ENCODE results near the gene ZFHX3.
A peak's percentile ranks its signal among the peaks of the same experiment; 100 is the strongest.

ZFHX3 gene

DNA sequence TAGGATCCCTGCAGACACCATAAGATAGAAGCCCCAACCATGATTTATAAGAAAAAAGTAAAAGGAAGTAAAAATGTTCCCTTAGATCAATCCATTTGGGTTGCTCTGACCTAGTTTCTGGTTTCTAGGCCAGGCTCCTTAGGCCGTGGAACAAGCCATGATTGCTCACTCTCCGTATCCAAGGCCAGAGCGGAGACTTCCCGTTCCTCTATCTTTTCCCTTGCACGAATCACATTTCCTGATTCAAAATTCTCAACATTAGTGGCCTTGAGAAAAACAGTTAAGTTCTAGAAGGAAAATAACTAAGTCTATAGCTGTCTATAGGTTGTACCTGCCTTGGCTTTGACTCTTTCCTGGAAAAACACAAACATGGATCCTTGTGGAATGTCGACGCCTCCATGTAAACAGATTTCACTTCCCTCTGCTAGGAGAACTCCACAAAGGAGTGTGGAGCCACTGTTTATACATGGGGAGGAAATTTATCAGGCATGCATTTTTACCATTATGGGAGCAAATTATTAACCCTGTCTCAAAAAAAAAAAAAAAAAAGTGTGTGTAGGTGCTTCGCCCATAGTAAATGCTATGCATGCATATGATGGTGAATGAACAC is 149.6 kb downstream of the ZFHX3 start:
- no peak for DNase-seq (ENCODE audit: low read depth)

DNA sequence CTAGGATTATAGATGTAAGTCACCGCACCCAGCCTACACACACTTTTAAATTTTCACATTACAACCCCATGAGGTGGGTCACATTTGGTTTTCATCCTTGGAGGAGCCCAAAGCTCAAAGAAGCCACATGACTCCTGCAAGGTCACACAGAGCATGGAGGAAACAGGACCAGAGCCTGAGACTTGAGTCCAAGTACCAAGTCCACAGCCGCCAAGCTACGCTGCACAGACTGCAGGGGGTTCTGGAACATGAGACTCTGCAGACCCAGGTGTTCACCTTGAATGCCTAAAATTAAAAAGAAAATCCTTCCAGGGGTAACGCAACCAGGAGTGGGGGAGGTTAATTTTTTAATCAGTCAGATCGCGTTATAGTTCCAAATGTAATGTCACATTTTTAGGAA is 150.2 kb downstream of the ZFHX3 start:
- DNase-seq (ENCODE audit: low read depth): no peak

DNA sequence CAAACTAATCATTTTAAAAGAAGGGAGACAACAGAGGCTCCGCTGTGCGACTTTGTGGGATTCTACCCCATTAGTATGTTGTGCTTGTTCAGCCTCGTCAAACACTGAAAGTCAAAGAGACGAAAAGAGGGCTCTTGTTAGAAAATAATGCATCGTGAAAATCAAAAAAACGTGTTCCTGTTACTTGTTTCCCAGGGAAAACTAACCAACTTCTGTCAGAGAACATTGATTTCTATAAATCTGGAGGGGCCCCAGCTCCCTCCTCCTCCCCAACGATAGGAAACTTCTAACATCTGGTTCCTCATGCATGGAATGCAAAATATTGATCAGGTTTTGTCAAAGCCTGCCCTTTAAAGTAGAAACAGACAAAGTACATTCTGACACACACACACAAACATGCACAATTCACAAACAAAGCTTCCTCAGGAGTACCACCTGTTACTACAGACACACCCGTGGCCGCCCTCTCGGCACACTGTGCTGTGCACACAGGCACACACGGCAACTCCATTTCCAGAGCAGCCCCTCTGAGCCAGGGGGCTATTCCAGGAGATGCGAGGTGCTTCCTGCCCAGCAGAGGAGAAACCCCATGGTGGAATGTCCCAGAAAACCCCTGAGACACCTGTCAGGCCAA is 151.3 kb downstream of the ZFHX3 start:
- no peak for DNase-seq (ENCODE audit: low read depth)

DNA sequence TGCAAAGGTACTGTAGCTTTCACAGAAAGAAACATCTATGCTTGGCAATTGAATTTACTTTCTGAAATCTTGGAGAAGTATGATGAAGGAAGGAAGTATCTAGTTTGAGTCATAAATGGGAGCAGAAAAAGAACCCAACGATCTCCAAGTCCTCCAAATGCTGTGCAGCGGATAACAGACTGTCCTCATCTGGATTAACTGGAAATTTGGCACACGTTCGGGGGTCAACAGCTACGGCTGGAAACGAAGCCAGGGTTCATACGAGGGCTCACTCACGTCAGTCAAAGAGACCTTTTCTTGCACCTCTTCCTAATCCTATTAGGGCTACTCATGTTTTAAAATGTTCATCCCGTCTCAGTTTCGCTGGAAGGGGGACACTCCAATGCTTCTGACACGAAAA is 152.0 kb downstream of the ZFHX3 start:
- no peak for DNase-seq (ENCODE audit: low read depth)

DNA sequence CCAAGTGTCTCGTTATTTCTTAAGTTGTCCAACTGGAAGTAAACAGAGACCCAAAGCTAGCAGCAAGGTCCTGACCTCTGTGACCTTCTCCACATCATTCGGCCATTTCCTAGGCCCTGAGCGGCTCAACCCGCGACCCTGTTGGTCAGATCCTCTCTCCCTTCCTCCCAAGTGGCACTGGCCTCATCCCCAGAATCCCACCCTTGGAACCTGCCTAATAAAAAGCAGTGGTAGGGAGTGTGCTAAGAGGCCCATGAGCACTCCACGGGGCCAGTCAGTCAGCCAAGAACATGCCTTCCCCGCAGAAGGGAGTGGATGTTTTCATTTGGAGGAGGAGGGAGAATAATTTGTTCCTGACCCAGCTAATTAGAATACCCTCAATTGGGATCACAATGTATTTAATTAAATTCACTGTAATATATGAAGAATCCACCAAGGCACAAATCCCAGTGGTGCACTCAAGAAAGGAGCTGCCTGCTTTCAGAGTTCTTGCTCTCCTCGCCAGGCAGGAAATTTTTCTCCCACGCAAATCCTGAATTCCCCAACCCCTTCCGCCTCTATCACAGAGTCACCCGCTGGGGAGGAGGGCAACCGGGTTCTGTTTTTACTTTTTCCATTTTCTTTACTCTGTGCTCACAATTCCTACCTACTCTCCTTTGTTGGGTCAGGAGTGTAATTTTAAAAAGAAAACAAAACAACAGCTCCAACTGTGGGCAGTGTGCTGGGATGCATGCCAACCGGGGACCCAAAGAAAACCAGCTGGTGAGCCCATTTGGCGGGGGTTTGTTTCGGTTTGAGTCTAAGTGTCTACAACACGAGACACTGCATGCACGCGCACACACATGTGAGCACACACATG is 153.4 kb downstream of the ZFHX3 start:
- no peak for DNase-seq (ENCODE audit: low read depth)

DNA sequence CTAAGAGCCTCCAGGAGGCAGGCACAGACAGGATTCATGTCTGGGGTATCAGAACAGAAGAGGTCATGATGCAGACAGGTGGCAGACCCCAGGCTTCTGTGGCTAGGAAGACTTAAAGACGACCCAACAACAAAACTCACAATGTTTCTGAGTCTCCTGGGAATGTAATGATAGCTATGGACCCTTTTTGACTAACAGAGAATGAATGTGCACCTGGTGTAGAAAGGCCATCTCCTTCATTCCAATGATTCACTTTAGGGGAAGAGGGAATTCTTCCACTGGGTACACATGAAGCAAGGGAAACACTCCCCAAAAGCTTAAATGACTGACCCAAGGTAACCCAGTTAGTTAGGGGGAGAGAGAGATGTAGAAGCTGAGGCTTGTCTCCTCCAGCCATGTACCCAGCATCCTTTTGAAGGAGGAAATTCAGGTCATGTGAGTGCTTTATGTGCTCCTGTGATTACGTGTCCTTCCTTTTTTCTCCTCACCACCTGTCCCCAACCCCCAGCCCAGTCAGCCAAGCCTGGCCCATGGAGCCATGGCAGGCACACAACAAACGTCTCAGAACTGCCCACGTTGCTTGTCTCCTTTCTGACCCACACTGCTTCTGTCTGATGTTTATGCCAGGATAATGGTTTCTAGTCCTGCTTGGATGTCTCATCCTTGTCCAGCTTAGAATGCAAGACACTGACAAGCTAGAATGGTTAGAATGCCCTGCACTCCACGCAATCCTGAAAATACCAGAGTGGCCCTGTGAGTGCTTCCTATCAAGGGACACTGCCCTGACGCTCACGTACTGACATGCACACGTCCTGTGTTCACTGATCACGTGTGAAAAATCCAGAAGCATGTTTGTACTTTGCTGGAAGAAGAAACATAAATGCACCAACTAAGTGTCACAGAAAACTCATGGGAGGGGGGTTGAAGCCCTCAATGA is 156.4 kb downstream of the ZFHX3 start:
- DNase-seq (ENCODE audit: low read depth): no peak

DNA sequence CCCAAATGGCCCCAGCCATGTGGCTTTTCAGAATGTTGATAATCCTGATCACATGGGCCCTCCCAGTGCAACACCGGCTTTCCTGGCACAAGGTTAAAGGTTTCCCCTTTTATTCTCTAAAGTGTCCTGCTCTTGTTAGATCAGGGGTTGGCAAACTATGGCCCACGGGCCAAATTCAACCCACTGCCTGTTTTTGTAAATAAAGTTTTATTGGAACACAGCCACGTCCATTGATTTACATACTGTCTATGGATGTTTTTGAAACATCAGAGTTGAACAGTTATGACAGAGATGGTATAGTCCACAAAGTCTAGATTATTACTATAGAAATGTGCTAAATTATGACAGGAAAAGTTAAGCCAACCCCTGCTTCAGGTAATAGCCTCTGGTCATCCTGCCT is 157.3 kb downstream of the ZFHX3 start:
- no peak for DNase-seq (ENCODE audit: low read depth)

DNA sequence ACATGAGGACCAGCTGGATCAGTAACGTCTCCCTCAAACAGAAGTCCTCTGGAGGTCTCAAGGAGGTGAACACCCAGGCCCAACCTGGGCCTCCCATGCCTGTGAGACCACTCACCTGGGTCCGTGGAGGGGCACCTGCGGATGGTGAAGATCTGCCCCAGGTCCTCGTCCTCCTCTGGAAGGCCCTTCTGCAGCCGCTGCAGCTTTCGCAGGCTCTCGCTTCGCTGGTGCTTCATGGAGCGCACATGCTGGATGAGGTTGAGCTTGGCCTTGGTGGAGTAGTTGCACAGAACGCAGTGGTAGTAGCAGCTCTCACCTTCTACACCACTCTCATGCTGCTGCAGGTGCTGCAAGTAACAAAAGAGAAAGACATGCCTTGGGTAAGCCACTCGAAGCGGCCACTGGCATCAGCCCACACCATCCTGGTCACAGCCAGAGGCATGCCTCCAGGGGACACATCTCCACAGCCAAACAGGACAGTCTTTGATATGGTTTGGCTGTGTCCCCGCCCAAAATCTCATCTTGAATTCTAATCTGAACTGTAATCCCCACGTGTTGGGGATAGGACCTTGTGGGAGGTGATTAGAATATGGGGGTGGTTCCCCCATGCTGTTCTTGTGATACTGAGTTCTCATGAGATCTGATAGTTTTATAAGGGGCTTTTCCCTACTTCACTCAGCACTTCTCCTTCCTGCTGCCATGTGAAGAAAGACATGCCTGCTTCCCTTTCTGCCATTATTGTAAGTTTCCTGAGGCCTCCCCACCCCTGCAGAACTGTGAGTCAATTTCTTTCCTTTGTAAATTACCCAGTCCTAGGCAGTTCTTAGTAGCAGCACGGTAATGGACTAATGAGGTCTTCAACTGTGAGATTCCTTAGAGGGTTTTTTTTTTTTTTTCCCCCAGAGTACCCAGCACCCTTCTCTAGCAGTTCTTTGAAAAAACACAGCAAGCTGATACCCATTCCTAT is 158.0 kb downstream of the ZFHX3 start:
- DNase-seq (ENCODE audit: low read depth): no peak

DNA sequence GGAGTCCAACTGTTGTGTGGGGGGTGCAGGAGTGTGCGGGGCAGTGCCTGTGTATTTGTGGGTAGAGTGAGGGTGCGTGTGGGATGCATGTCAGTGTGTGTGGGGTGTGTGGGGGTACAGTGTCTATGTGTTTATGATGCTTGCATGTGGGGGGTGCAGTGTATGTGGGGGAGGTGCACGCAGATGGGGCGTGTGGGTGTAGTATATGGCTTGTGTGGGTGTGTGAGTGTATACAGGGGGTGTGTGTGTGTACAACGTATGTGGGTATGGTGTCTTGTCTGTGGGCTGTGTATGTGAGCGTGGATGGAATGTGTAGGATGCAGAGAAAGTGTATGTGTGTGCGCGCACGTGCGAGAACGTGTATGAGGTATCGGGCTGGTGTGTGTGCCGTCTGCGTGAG is 160.4 kb downstream of the ZFHX3 start:
- DNase-seq (ENCODE audit: low read depth): no peak

DNA sequence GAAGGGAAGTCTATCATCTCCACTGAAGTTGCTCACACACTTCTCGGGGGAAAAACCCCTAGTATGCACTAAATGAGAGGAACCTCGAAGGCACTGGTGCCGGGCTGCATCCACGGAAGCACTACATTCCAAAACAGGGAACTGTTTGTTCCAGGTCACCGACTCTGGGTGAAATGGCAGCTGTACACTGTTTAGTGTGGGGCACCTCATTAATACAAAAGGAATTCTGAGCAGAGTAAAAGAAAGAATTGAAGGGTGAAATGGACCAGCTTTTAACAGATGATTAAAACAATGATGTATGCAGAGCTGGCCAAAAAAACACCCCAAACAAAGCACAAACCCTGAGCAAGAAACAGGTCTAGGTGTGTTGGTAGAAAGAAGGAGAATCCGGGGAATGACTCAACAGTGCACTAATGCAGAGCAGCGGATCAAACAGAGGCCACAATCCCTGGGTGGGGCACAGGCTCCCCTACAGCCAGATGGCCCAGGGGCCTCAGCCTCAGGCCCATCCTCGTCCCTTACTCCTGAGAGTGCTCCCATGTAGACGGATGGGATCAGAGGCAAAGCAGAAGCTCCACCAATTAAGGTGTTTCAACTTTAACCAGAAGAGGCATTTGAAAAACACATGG is 161.5 kb downstream of the ZFHX3 start:
- no peak for DNase-seq (ENCODE audit: low read depth)

DNA sequence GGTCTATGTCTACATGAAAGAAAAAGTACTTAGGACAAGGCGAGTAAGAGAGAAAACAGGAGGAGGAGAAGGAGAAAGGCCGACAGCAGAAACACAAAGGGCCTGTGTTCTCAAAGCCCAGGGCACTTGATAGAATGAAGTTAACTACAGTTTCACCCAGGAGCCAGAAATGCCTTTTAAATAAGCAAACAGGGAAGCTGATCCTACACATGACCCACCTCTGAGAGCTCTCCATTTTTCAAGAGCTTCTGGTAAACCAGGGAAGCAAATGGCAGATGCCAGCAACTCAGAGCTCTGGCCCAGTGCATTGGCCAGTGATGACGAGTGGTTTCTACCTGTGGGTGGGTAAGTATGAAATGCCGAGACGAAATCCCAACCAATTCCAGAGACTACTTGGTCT is 163.4 kb downstream of the ZFHX3 start:
- no peak for DNase-seq (ENCODE audit: low read depth)

DNA sequence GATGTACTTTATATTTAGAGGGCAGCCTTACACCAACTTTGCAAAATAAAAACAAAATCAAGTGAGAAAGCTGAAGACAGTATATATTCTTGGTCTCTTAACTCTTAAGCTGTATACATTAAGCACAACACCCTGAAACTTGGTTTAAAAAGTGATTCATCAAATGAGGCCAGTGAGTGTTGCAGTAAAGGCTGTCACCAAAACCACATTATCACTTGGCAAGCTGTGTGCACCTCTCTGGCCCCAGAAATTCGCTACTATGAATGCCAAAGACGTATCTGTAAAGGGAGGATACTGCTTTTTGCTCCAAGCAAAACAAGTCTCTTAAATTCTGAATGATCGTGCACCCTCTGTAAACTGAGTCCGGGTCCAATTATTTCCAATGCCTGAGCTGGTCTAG is 163.9 kb downstream of the ZFHX3 start:
- peak; percentile 17 for DNase-seq (ENCODE audit: low read depth)

DNA sequence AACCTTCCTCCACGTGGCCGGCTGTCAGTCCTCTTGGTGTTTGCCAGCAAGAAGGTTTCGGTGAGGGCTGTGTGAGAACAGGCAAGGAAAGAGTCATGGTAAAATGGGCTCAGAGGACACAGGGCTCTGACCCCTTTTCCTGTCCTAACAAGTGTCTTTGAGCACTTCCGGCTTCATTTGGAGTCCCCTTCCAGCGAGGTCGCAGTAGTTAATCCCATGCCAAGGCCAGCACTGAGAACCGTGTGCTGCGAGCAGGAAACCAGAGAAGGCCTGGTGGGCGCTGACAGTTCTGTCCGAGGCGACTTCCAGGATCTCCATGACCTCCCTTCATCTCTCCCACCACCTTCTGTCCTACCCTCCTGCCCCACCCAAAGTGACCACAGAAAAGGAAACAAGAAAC is 168.1 kb downstream of the ZFHX3 start:
- no peak for DNase-seq (ENCODE audit: low read depth)

DNA sequence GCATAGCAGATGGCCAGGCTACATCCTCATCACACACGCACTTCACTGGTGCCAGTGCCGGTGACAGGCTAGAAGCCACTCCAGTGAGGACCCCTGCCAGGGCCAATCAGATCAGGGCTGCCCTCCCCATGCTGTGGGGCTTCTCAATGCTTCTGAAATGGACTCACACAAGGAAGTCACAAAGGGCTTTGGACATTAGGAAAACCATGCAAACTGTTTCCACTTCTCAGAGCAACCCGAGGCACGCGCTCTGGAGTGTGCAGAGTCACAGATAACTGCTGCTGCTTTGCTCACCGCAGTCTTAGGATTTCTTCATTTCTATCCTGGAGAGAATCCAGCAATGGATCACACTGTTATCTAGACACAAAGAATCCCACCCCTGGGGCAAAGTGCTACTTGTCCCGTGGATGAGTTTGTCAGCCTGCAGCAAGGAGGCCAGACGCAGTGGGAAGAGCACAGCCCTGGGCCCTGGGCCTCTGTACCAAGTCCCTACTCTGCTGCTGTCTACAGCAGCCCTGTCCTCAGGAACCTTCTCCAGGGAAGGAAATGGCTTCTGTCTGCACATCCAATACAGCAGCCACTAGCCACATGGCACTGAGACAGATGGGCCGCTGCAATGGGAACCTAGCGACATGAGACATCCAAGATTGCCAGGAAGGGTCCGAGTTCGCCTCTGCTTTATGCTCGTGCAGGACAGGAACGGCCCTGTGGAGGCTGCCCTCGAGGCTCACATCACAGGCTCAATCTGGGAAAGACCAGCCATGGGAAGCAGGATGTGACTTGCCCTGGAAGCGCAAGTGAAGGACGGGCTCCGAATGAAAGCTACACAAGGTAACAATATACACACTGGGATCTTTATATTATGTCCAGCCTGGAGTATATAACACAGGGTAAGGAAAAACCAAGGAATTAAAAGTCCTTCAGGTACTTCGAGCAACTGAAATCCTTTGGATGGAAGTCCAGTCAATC is 169.3 kb downstream of the ZFHX3 start:
- peak; percentile 26 for DNase-seq (ENCODE audit: low read depth)

DNA sequence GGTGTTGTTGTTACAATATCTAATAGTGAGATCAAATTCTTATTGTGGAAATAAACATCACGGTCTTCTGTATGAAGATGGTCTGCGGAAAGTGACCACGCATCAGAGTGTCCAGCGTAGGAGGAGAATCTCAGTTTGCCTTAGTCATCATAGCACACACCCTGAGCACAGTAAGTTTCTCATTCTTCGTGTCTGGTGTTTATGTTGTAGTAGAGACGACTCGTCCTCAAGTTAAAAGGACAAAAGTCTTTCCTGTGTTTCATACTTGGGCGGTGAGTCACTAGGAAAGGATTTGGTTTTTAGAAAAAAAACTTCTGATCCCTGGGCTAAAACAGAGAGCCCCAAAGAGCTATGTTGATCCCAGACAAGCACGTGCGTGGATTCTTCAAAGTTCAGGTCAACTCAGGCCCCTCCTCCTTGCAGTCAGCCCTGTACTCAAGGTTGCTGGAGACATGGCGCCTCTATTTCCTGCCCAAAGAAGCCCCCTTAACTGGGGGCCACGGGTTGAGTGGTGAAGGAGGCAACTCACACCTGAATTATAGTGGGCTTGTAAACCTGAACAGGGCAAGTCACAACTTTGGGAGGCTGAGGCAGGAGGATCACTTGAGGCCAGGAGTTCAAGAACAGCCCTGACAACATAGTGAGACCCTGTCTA is 170.4 kb downstream of the ZFHX3 start:
- peak; percentile 79 for DNase-seq (ENCODE audit: low read depth)

DNA sequence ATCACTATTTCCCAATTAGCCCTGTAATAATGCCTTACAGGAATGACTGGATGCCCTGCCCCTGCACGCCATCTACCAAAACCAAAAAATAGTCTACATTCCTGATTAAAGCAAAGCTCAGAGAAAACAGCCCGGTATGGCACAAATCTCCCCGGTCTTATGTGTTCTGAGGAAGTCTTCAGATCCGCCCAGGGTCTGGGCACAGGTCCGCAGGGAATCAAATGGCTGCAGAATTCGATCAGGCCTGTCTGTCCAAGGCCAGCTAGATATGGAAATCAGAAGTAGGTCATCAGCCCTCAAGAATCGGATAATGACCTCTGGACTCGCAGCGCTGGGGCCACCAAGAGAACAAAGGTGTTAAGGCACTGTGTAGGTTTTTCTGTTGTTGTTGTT is 171.0 kb downstream of the ZFHX3 start:
- DNase-seq (ENCODE audit: low read depth): peak; percentile 18

DNA sequence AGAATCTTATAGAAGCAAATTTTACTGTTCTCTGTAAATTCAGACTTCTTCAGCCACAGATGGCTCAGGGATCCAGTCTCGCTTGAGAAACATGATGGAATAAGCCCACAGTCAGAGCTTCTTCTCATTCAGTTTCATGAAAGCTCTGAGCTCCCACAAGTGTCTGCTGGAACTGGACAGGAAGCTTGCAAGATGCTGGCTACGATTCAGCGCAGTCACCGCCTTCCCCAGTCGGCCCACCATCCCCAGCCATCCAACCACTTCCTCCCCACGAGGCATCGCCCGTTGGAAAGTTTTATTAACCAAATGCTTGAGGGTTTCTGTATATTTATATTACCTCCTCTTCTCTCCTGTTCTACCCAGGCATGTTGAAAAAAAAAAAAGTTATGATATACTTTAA is 171.7 kb downstream of the ZFHX3 start:
- peak; percentile 80 for DNase-seq (ENCODE audit: low read depth)

DNA sequence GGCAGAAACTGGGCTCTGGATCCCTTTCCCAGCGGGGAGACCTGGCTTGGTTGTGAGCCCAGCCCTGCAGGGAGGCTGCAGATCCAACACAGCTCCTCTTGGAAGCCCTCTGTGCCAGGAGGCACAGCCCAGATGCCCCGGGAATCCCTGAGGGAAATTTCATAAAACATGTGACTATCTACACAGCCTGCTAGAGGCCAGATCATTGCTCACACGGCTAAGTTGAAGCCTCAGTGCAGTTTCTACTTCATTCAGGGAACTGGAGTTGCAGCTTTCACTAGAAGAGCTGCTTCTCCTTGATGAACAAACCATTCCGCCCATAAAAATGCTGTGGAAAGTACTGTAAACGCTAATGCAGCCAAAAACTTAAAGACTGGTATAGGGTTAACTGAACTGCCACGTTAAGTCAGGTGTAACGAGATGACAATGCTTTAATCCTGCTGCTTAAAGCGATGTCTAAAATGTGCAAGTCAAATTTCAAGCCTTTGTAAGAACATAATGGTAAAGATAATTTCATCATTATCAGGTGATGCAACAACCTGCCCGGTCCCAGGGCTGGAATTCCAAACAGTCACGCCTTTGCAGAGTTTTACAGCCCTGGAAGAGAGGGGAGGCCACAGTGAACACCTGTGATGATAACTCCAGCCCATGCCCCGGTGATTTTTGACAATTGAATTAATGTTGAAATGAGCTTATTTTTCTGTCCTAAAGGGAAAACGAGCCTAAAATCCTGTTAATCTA is 172.5 kb downstream of the ZFHX3 start:
- DNase-seq (ENCODE audit: low read depth): no peak

Data from non-pigmented ciliary epithelial cell (primary cell).